ENCODE data around the gene GID4.

Gene GID4

DNA sequence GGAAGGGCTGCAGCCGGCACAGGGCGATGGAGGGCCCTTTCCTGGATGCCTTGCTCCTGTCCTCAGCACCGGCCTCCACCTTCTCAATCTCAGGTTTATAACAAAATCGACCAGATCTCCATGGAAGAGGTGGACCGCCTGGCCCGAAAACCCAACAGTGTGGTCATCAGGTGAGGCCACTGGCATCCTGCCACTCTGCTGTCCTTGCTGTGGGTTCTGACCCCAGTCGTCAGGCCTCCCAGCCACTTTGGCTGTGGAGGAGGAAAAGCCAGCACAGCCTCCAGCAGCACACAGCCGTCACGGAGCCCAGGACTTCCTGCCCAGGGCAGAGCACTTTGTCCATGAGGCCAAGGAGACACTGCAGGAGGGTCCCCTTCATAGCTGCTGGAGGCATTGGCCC is 62.6 kb downstream of the GID4 start:
- no peak for DNase-seq (ENCODE audit: low read depth)

- DNase-seq (ENCODE audit: low read depth): no peak
These were observed 63.4 kb downstream of the GID4 start for GRCh38 chr17:18102640-18103039.

GRCh38 chr17:18105027-18105426 is 65.8 kb downstream of the GID4 start:
- no peak for DNase-seq (ENCODE audit: low read depth)

DNA sequence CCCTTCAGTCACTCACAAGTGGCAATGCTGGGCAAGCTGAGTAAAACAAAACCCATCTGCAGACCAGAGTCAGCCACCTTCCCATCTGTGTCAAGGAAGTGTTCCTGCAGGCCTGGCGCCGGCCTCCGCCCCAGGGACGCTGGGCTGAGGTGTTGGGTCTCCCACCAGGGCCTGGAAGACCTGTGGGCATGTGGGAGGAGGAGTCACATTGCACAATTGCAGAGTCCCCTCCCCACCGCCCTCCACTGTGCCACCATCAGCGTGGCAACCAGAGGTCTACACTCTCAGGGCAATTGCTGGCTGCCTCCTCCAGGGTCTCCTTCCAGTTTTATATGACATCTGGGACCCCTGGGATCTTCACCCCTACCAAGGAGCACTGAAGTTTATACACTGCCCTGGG is 66.4 kb downstream of the GID4 start:
- DNase-seq (ENCODE audit: low read depth): no peak

- DNase-seq (ENCODE audit: low read depth): no peak
These were observed 67.0 kb downstream of the GID4 start for GRCh38 chr17:18106211-18106610.

- DNase-seq (ENCODE audit: low read depth): no peak
These were observed 68.0 kb downstream of the GID4 start for GRCh38 chr17:18107061-18107790.

- DNase-seq (ENCODE audit: low read depth): no peak
These were observed 68.8 kb downstream of the GID4 start for GRCh38 chr17:18107971-18108370.

GRCh38 chr17:18108401-18109312 is 69.4 kb downstream of the GID4 start, which contains the start of gene MYO15A:
TSS of gene MYO15A (plus strand) at chr17:18108756. CDS start at chr17:18118801, 10,045 bp downstream.
- DNase-seq (ENCODE audit: low read depth): no peak

- DNase-seq (ENCODE audit: low read depth): no peak
These were observed 70.8 kb downstream of the GID4 start for GRCh38 chr17:18109935-18110485.

GRCh38 chr17:18110636-18111145 is 71.5 kb downstream of the GID4 start:
- no peak for DNase-seq (ENCODE audit: low read depth)

GRCh38 chr17:18111330-18111971 is 72.2 kb downstream of the GID4 start:
- DNase-seq (ENCODE audit: low read depth): no peak

DNA sequence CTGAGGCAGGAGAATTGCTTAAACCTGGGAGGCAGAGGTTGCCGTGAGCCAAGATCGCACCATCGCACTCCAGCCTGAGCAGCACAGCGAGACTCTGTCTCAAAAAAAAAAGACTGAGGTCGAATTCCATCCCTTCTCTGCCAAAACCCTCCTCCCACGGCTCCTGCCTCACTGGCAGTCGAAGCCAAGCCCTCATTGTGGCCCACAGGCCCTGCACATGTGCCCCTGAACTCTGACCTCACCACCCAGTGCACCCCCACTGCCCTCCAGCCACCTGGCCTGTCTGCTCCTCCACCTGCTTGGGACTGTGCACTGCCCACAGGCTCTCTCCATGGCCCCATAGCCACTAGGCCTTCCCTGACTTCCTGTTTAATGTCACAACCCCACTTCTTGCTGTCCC is 76.3 kb downstream of the GID4 start:
- no peak for DNase-seq (ENCODE audit: low read depth)

DNA sequence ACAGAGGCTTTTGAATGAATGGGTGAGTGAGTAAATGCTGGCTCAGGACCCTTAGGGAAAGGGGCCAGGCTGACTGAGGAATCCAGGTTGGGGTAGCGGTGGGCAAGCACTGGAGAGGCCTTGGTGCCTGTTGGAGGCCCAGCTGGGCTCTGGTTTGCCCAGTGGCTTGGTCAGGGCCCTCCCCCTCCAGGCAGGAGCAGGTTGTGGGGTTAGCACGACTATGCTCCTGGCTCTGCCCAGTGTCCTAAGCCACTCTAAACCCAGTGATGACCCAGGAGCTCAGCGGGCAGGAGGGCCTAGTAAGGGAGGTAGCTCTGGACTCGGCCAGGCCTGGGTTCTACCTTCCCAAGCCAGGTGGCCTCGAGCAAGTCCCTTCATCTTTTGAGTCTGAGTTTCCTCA is 76.9 kb downstream of the GID4 start:
- no peak for DNase-seq (ENCODE audit: low read depth)

DNA sequence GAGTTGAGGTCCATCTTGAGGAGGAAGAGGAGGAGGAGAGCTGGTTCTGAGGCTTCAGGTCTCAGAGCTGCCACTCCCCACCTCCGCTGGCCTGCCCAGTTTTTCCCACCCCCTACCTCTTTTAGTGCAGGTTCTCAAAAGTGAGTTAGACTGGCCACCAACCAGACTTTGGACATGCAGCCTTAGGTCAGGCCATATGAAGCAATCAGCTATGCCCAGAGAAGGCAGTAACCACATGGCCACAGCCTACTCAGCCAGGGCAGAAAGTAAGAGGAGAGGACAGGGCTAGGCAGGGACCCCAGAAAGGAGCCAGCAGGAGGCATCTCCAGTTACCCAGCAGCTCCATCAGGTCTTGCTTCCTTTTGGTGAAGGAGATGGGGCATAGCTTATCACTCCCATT is 78.3 kb downstream of the GID4 start:
- no peak for DNase-seq (ENCODE audit: low read depth)

All from activated T-helper 9 cell treated with anti-CD3 and anti-CD28 coated beads, Interleukin-2, amount 50 U/mL, for 16 hours (primary cell).